Measurements from ENCODE around the gene MRPS34. TPM values are rescaled to one million over a fixed set of nuclear protein-coding genes. Genes with fewer than 3 reads are reported as not detected.

The MRPS34 gene
- total and polyA plus RNA-seq, 9 of the 15 experiments (the other 6 are each of a cell fraction or from before 2014, with no cell fraction given), result 5.2 to 334 (median 92.8) TPM

DNA sequence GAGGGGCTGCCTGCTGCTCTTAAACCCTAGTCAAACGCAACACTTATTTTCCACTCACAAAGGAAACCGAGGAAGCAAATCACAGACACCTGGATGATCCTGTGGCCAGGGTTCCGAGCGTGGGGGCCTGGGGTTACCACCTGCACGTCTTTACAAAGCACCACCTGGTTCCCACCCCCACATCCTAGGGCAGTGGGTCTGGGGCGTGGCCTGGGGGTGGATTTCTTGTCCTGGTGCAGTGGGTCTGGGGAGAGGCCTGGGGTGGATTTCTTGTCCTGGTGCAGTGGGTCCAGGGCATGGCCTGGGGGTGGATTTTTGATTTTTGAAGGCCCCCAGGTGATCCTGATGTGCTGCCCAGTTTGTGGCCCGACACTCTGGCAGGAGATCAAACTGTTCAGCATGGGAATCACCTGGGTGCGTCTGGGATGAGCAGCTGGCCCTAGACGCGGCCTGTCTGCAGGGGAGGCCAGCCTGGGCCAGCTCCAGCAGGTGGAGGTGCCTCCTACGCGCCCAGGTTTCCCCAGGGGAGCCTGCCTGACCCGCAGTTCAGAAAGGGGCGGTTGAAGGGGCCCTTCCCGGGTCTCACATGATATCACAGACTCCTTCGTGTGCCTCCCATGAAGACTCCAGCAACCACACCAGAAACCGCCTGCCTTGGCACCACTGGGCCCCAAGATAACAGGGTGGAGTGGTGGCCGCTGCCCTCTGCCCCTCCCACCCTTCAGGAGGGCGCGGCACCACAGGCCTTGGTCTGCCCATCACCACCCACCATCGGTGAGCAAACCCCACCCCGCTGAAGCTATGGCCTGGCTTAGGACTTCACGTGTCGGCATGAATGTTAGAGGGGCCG lies 47.4 kb upstream of the MRPS34 start:
- CTCF ChIA-PET (ENCODE audit: low intra/inter-chr PET ratio), result no interaction called here
- BruUV-seq (replicated peaks), result no TSS peak
- Histone ChIP-seq H3K9me1 (ENCODE audit: control insufficient read depth, insufficient read depth, low read length) (no peaks in the 10 kb centered on the region), H3K9me3 (replicated peaks; ENCODE audit: control insufficient read depth, insufficient read depth, low read depth, low read length) (no peaks in the 10 kb centered on the region), H3K27me3 (ENCODE audit: control insufficient read depth in 2 of 2, insufficient read depth in 2 of 2, low read length in 2 of 2) (no peaks in the 10 kb centered on the region), H3K4me1 (replicated peaks in 1 of 2; ENCODE audit: control insufficient read depth in 2 of 2, insufficient read depth in 2 of 2, low read length in 2 of 2) (peaks cover 0 to 53% of the 10 kb centered on the region in 2 experiments; a peak in 2 of 5 replicates), H3K4me3 (no peak overlapping the region), H3K79me2 (ENCODE audit: control insufficient read depth, insufficient read depth, low read length) (no peaks in the 10 kb centered on the region), H3K4me2 (ENCODE audit: insufficient read depth, low read length) (no peak overlapping the region), H4K20me1 (replicated peaks; ENCODE audit: control insufficient read depth, insufficient read depth, low read length) (no peaks in the 10 kb centered on the region), H2AFZ (ENCODE audit: low read depth, low read length) (no peak overlapping the region), H3K36me3 (ENCODE audit: control insufficient read depth, insufficient read depth, low read length) (peaks cover 3% of the 10 kb centered on the region; the same call in 1 of the 3 replicates), H3K27ac (ENCODE audit: extremely low read depth, low read depth, low read length) (no peak overlapping the region), H3K9ac (ENCODE audit: insufficient read depth in 1 of 2, low read depth in 2 of 2, low read length in 2 of 2) (no peak overlapping the region)
- POLR2A ChIA-PET, result interaction anchor here (0.6 to 1.1 kb wide), 5 partner anchors 8 to 335 kb away, joined by 3 to 7 read pairs (median 4); partner anchors contain the start of genes RPS2 and TRAF7
- FAIRE-seq (no peak), ATAC-seq (no peak), DNase-seq (ENCODE audit: extremely low read depth in 1 of 4, low spot score in 3 of 4) (no peak)
- intact Hi-C loops (cut with micrococcal nuclease), result no loop called here
- 63% methylated on average over 22 of the region's 25 CpGs for WGBS (ENCODE audit: insufficient coverage, low coverage, missing lambda C conversion rate)
- TF ChIP-seq ZFX (CRISPR knock-in tag; IDR thresholded peaks at IDR 0.05) (no peak), POLR2G (IDR thresholded peaks at IDR 0.05; ENCODE audit: low read depth, low read length) (peak; percentile 49; the same call in 1 of the 2 replicates)
- in situ Hi-C loops (cut with MboI), result no loop called here

DNA sequence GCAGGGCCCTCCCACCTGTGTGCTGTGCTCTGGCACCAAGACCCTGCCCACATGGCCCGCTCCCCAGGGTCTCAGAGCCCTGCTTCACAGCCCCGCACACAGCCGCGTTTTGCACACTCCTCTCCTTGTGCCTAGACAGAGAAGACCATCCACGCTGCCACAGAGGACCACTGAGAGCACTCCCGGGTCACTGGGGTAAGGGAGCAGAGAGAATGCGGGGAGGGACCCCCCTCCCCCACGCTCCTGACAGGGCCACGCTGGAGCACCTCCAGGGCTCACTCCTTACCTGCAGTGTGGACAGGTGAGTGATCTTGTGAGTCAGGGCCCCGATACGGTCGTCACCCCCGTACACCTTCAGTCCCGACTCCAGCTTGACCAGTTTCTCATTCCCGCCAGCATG lies 46.7 kb upstream of the MRPS34 start:
- FAIRE-seq, result no peak
- no peak overlapping the region for H3K4me2 ChIP-seq (ENCODE audit: insufficient read depth, low read length)
- peaks cover 3% of the 10 kb centered on the region; the same call in 1 of the 3 replicates for H3K36me3 ChIP-seq (ENCODE audit: control insufficient read depth, insufficient read depth, low read length)
- ChIA-PET POLR2A (interaction anchor here (0.6 kb wide), 1 partner anchor 95 kb away, joined by 3 read pairs; no protein-coding TSS in a partner anchor), CTCF (ENCODE audit: low intra/inter-chr PET ratio) (no interaction called here)
- BruUV-seq (replicated peaks), result no TSS peak
- 83% methylated on average over 15 of the region's 15 CpGs for WGBS (ENCODE audit: insufficient coverage, low coverage, missing lambda C conversion rate)
- H3K4me1 ChIP-seq (replicated peaks in 1 of 2; ENCODE audit: control insufficient read depth in 2 of 2, insufficient read depth in 2 of 2, low read length in 2 of 2), result peaks cover 0 to 49% of the 10 kb centered on the region in 2 experiments; a peak in 2 of 5 replicates
- no peak for ATAC-seq
- no peaks in the 10 kb centered on the region for H3K9me3 ChIP-seq (replicated peaks; ENCODE audit: control insufficient read depth, insufficient read depth, low read depth, low read length)
- TF ChIP-seq, protein P1, sequence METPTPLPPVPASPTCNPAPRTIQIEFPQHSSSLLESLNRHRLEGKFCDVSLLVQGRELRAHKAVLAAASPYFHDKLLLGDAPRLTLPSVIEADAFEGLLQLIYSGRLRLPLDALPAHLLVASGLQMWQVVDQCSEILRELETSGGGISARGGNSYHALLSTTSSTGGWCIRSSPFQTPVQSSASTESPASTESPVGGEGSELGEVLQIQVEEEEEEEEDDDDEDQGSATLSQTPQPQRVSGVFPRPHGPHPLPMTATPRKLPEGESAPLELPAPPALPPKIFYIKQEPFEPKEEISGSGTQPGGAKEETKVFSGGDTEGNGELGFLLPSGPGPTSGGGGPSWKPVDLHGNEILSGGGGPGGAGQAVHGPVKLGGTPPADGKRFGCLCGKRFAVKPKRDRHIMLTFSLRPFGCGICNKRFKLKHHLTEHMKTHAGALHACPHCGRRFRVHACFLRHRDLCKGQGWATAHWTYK (CRISPR knock-in tag; IDR thresholded peaks at IDR 0.05), result no peak
- TF ChIP-seq MCM2 (IDR thresholded peaks at IDR 0.05; ENCODE audit: low read depth), result no peak
- no peak for TF ChIP-seq ZNF408 (CRISPR knock-in tag; IDR thresholded peaks at IDR 0.05; ENCODE audit: low read depth)
- no peak for TF ChIP-seq E4F1 (CRISPR knock-in tag; IDR thresholded peaks at IDR 0.05; ENCODE audit: borderline replicate concordance)
- TF ChIP-seq RBM39 (optimal IDR thresholded peaks at IDR 0.05; ENCODE audit: low read depth, low read length), result no peak
- H3K9ac ChIP-seq (ENCODE audit: insufficient read depth in 1 of 2, low read depth in 2 of 2, low read length in 2 of 2), result peak overlapping the region in 1 of 2 experiments; percentile 17; a peak in 1 of 4 replicates
- no peaks in the 10 kb centered on the region for H4K20me1 ChIP-seq (replicated peaks; ENCODE audit: control insufficient read depth, insufficient read depth, low read length)
- no peaks in the 10 kb centered on the region for H3K27me3 ChIP-seq (ENCODE audit: control insufficient read depth in 2 of 2, insufficient read depth in 2 of 2, low read length in 2 of 2)
- no peaks in the 10 kb centered on the region for H3K79me2 ChIP-seq (ENCODE audit: control insufficient read depth, insufficient read depth, low read length)
- no peaks in the 10 kb centered on the region for H3K9me1 ChIP-seq (ENCODE audit: control insufficient read depth, insufficient read depth, low read length)
- DNase-seq (ENCODE audit: extremely low read depth in 1 of 4, low spot score in 3 of 4), result no peak
- intact Hi-C loops (cut with micrococcal nuclease) (no loop called here), in situ Hi-C loops (cut with MboI) (no loop called here)
- no peak overlapping the region for H2AFZ ChIP-seq (ENCODE audit: low read depth, low read length)
- no peak overlapping the region for H3K4me3 ChIP-seq
- no peak overlapping the region for H3K27ac ChIP-seq (ENCODE audit: extremely low read depth, low read depth, low read length)
